ENCODE measurements around the gene NCAPG.

- no peak for TF ChIP-seq POLR2AphosphoS5 (IDR thresholded peaks at IDR 0.05)
- no peak for TF ChIP-seq CTCF (IDR thresholded peaks at IDR 0.05)
These were observed 5.1 kb upstream of the NCAPG start for GRCh38 chr4:17805580-17806155.

All from sigmoid colon (tissue), 4 donors.